Esophagus squamous epithelium (tissue), 4 donors: ENCODE results near the gene HLF.

Experiments
- CTCF ChIP-seq, 6 experiments: fragments of 450-650 bp in 4 of 6; fragments of 200-600 bp in 2 of 6; sonication (generic) in 2 of 6; IDR thresholded peaks; one replicate each; pipeline ENCODE4 v1.5.1; 2016 to 2019; ENCODE audit warnings: antibody characterized with exemption in 6 of 6, mild to moderate bottlenecking in 4 of 6, moderate library complexity in 4 of 6
- POLR2A ChIP-seq, 4 donors: fragments of 450-650 bp; IDR thresholded peaks; one replicate each; pipeline ENCODE4 v1.6.1; 2017; ENCODE audit warnings: antibody characterized with exemption in 4 of 4, mild to moderate bottlenecking in 4 of 4, moderate library complexity in 3 of 4

- TF ChIP-seq CTCF (IDR thresholded peaks at IDR 0.05) (no peak), POLR2A (IDR thresholded peaks at IDR 0.05) (no peak)
These were observed 55.3 kb downstream of the HLF start for GRCh38 chr17:55319933-55320593.
